ENCODE results near the gene SLC9A3.

Gene SLC9A3

DNA sequence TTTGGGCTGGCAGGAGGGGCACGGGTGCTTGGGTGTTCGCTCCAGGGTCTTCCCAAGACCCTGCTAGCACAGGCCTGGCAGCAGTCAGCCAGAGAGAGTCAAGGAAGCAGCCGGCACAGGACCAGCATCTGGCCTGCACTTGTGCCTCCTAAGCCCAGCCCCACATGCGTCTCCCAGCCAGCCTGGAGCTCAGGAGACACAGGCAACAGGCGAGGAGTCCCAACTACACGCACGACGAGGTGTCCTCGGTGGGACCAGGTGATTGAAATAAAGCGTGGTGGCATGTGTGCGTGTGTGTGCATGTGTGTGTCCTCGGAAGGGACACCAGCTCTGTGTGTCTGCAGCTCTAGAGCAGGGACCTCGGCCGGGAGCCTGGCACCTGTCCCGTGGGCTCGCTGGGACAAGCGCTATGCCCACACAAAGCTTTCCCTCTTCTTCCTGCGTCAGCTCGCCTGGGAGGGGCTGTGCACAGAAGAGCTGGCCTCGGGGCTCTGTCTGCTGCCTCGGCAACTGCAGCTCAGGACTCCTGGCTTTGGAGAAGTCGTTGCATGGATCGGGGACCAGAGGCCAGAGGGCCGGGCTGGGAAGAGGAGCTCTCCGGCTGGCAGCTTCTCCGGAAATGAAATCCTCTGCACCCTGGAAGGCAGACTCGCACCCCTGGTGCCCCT lies 14.7 kb upstream of the SLC9A3 start:
- no peak for DNase-seq (ENCODE audit: low read depth)

DNA sequence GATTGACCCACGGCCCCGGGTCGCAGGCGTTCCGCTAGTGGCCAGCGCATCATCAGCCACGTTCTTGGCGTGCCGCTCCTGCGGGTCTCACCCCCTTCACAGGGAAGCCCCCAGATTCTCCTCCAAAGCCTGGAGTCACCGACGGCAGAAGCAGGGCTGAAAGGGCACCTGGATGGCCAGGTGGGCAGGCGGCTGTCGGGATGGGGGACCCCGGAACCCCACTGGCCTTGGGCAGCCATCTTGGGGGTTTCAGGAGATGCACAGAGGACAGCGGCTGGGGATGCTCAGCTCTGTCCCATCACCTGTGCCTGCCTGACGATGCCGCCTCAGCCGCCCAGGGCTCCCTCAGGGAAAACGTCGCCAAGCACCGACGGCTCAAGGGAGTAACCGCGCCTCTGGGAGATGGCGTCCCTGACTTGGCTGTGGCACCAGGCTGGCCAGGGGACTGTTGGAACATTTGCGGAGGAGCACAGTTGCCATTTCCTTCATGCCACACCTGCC lies 14.1 kb upstream of the SLC9A3 start:
- no peak for DNase-seq (ENCODE audit: low read depth)

GRCh38 chr5:537621-538071 lies 13.4 kb upstream of the SLC9A3 start:
- no peak for DNase-seq (ENCODE audit: low read depth)

DNA sequence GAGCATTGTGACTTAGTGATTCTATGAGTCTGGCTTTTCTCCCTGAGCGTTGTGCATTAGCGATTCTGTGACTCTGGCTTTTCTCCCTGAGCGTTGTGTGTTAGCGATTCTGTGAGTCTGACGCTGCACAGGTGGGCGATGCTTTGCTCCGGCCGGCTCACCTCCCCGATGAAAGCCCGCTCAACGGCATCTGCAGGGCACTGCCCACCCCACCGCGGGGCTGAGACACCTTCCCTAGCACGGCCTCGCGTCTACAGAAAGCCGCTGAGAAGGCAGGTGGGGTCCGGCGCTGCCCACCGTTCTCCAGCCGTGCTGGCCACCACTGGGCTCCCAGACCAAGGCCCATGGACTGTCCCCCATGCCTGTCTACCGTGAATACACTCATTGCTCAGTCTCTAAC lies 12.8 kb upstream of the SLC9A3 start:
- DNase-seq (ENCODE audit: low read depth): no peak

DNA sequence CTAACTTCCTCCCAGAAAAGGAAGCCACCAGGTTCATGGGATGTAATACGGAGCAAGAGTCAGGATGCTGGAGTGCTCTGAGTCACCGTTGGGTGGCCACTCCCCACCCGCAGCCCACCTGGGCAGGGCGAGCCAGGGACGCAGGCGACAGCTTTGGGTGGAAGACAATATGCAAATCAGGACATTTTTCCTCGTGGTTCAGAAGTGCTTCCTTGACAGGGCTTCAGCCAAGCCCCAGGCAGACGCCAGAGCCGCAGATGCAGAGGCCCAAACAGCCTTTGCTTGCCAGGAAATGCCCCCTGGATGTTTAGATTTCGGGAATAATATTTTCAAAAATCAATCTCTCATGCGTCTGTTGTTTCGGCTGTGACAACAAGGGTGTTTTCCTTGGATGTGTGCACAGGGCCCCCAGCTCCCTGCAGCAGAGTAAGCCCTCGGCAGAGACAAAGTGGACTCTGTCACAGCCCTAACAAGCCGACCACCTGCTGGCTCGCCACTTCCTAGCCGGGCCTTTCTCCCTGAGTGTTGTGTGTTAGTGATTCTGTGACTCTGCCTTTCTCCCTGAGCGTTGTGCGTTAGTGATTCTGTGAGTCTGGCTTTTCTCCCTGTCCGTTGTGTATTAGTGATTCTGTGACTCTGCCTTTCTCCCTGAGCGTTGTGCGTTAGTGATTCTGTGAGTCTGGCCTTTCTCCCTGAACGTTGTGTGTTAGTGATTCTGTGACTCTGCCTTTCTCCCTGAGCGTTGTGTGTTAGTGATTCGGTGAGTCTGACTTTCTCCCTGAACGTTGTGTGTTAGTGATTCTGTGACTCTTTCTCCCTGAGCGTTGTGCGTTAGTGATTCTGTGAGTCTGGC lies 11.8 kb upstream of the SLC9A3 start:
- no peak for DNase-seq (ENCODE audit: low read depth)

DNA sequence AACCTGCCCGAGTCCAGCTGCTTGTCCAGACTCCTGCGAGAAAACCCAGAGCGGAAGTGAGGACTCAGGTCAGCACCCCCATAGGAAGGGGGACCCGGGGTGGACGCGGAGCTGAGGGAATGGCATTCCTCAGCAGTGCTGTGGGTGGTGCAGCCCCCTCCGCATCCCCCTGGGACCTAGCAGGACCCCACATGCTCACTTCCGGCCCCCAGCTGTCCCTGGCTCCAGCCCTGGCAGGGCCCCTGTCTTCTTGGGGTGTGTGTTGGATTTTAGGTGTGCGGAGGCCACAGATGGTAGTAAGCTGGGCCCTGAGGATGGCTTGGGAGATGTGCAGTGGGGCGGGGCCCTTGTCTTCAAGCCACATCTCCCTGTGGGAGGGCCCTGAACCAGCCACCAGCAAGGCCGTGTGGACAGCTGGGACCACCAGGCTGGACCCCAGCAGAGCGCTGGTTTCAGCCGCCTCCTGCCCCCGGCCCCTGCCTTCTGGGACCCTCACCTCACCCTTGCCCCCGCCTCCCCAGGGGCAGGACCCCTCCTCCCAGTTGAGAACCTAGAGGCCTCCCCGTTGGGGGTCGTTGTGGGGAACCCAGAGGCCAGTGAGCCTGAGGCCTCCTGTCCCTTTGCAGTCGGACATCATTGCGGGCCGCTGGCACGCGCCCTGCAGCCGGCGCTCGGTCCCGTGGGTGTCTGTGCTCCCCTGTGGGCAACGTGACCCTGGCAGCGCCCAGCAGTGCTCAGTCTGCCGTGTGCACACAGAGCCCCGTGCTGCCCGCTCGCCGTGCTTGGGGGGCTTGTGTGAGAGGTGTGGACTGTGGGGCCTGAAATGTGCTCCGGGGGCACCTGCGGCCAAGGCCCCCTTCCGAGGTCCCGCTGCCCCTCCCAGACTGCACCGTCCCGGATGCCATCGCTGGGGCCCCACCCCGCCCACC lies 10.8 kb upstream of the SLC9A3 start:
- no peak for DNase-seq (ENCODE audit: low read depth)

GRCh38 chr5:533955-534742 lies 9.9 kb upstream of the SLC9A3 start:
- no peak for DNase-seq (ENCODE audit: low read depth)

GRCh38 chr5:533243-533954 lies 9.2 kb upstream of the SLC9A3 start:
- no peak for DNase-seq (ENCODE audit: low read depth)

DNA sequence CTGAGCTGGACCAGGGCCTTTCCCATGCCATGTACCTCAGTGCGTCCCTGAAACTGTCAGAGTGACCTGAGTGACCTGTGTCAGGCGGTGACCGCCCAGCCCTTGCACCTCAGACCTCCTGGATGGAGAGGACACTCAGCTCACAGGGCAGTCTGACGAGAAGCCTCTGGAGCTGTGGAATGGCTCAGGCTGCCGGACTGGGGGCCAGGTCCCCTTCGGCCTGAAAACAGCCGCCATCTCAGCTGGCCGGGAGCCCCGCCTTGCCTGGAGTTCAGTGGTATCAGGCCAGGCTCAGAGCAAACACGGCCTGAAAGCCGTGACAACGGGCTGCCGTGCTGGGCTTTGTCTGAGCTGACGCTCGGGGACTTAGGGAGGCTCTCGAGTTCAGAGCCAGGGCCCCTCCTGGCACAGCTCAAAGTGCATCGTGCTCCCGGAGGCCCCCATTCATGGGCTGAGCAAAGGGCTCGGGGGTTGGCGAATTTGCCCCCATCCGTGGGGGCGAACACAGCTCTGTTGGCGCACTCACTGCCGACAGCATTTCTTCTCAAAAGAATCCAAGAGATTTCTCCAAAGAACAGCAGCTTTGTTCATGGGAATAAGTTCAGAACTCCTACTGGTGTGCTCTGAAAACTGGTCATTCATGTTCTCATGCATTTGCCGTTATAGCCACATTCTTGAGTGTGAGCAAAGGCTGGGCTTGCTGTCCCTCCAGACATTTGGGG lies 8.4 kb upstream of the SLC9A3 start:
- DNase-seq (ENCODE audit: low read depth): no peak

GRCh38 chr5:531749-532315 lies 7.6 kb upstream of the SLC9A3 start:
- DNase-seq (ENCODE audit: low read depth): no peak

GRCh38 chr5:531101-531748 lies 7.0 kb upstream of the SLC9A3 start:
- DNase-seq (ENCODE audit: low read depth): no peak

GRCh38 chr5:530001-530955 lies 6.0 kb upstream of the SLC9A3 start:
- DNase-seq (ENCODE audit: low read depth): no peak

DNA sequence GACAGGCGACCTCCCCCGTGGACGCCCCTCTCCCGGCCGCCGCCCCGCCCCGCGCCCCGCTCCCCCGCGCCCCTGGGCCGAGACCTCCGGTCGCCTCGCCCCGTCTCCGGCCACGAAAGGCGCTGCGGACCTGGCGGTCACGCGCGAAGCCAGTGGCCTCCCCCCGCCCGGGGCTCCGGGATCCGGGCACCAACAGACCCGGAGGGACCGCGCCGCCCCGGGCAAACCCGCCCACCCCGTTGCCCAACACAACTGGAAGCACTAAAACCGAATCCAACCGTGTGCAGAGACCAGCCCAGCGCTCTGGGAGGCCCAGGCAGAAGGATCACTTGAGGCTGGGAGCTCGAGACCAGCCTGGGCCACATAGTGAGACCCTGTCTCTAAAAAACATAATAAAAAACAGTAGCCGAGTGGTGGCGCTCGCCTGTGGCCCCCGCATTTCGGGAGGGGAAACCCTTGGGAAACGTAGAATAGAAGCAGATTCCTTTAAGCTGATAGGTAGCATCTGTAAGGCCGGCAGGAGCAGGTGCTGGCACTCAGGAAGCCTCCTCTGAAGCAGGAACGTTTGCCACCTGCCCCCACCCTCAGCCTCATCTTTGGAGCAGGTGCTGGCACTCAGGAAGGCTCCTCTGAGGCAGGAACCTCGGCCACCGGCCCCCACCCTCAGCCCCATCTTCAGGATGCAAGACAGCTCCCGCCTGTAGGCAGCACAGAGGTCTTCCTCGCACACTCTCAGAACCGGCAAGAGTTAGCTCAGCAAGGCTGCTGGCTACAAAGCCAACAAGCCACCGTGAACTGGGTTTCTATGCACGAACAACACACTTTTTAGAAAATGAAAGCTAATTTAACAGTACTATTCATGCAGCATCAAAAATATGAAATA lies 4.6 kb upstream of the SLC9A3 start:
- no peak for DNase-seq (ENCODE audit: low read depth)

DNA sequence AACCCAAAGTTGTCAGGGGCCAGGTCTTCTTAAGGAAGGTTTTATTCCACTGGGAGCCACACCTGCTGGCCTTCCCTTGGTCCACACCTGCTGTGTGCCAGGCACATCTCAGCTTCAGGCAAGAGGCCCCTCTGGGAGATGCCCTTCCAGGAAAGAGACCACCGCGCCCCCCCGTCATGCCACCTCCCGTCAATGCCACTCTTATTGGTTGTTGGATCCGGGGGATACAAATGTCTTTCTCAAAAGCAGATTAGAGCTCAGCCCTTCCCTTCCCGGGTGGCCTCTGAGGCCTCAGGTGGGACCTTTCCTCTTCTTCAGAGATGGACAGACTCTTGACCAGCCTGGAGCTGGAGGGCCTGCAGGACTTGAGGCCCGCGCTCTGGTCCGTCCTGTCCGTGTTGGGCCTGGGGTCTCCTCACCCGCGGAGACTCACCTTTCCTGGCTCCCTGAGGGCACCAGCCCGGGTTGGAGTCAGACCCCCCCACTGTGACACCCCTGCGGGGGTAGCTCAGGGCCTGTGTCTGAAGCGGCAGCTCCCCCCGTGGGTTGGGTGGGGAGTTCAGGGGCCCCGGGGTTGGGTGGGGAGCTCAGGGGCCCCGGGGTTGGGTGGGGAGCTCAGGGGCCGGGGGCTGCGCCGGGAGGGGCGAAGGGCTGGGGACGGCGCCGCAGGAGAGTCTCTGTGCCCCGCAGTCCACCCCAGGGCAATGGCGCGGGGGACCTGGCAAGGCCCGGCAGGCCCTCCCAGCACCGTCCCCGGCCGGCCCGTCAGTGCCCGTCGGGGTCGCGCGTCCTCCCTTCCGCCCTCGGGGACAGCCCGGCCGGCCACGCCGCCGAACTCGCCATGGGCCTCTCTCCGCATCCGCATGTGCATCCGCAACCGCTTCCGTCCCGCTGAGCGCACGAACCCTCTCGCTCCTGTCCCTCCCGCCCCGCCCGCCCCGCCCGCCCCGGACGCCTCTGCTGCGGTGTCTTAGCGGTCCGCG lies 3.7 kb upstream of the SLC9A3 start:
- no peak for DNase-seq (ENCODE audit: low read depth)

DNA sequence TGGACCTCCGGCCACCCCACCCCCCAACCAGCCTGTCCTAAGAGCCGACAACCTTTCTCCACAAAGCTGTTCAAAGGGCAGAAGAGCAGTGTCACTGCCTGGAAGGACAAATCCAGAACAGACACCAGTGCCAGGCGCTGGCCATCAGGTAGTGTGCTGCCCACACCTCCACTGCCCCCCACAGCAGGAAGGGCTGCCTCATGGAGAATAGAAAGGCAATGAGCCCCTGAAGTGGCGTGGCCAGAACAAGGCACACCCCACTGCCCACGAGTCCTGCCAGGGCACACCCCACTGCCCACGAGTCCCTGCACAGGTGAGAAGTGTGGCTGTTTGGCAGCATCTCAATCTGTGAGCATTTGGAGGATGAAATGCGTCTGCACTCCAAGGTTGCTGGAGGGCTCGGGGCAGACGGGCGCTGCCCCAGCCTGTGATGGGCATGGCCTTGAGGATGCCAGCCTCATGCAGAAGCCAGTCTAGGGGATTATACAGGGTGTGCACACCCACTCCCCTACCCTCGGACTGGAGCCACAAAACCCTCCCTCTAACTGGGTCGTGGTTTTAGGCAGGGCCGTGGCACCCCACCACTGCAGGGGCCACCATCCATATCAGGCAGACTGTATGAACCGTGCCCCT lies 2.3 kb upstream of the SLC9A3 start:
- DNase-seq (ENCODE audit: low read depth): no peak
